GM21360 (cell line): Measurements from ENCODE around the gene SFSWAP.
"Not testable (repeated sequence)": the region's sequence is repeated elsewhere in the genome, so short reads cannot be mapped to it uniquely, and the experiment has no call there.

Experiments
- ATAC-seq: cut with Tn5 transposase; IDR thresholded peaks from one replicate; pipeline ENCODE4 v1.9.1; 2021; ENCODE audit warnings: mild to moderate bottlenecking, moderate library complexity; ENCODE audit not compliant: unreplicated experiment

The SFSWAP gene

DNA sequence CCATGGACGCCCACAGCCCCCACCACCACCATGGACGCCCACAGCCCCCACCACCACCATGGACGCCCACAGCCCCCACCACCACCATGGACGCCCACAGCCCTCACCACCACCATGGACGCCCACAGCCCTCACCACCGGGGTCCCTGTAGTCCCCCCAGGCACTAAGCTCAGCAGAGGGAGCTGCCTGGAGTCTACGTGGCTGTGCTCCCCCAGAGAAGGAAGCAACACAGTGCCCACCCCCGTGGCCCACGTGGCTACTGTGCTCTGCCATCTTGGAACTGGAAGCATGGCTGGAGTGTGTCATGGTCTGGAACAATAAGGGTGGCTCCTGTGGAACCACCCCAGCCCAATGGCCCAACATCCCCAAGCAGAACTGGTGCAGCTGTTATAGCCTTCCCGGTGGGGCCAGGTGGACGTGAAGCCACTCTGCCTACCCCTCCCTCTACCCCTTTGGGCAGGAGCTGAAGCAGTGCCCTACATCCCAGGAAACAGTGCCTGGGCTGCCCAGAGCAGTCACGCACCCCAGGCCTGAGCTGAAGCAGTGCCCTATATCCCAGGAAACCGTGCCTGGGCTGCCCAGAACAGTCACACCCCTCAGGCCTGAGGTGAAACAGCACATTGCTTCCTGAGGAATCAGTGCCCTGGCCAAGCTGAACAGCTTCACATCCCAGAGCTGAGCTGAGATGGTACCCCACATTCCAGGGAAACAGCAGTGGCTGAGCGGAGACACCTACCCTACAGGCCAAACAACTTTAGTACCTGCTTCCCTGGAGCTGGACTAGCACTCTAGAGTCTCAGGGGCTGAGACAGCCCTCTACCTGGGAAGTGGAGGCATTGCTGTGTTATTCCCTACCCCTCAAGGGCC, 9.0 kb upstream of the SFSWAP start:
- no peak for ATAC-seq

DNA sequence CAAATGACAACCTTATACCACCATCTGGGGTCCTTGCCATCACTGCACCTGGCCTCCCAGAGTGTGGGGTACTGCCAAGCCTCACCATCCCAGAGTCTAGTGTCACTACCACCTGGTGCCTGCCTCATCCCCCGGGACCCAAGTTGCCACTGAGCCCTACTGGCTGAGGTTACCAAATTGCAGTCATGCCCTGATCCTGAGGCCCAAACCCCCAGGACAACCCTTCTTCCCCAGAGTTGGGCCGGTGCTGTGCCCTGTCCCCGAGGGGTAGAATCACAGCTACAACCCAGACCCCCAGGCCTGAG, 8.4 kb upstream of the SFSWAP start:
- ATAC-seq, result no peak

GRCh38 chr12:131703161-131703560, 7.7 kb upstream of the SFSWAP start:
- no peak for ATAC-seq

GRCh38 chr12:131704509-131704908, 6.4 kb upstream of the SFSWAP start:
- ATAC-seq, result no peak

GRCh38 chr12:131706709-131707108, 4.2 kb upstream of the SFSWAP start:
- not testable (repeated sequence) for ATAC-seq

DNA sequence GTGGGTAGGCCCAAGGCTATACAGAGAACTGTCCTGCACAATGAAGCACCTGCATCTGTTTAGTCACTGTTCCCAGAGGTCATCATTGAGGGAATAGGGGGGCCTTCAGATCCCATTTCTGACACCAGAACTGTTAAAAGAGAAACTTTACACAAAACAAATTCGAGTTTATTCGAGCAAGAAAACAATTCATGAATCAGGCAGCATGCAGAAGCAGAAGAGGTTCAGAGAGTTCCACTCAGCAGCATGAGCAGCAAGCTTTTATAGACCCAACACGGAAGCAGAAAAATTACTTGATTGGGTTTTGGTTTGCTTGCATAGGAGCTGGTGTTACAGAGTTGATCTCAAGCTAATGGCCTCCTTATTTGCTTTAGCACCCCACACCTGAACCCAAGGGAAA, 1.7 kb upstream of the SFSWAP start:
- ATAC-seq, result no peak

DNA sequence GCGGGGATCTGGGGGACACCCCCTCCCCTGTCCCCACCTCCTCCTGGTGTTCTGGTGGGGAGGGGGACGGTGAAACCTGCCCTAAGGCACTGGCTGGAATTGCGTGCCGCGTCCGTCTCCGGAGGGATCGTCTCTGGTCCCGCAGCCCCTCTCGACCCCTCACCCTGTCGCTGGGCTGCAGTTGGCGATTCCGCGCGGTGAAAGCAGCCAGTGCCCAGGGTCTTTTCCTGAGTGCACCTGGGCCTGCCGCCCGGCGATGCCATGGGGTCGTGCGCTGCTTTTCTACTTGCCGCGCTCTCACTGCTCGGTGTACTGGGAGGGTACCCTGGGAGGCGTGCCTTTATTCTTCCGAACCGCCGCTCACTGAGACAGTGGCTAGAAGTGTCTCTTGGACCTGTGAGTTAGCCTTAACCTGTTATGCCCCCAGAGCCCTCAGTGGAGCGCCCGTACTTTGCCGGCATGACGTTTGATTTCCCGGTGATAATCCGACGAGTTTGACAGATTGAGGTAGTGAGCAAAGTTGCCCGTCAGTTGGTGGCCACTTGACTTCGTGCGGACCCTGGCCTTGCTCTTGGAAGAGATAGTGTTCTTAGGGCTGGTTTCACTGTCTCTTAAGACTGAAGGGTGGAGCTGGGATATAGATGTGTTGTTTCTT, 788 bp downstream of the SFSWAP start:
- ATAC-seq, result no peak

GRCh38 chr12:131713349-131713748, 2.5 kb downstream of the SFSWAP start:
- ATAC-seq, result no peak

DNA sequence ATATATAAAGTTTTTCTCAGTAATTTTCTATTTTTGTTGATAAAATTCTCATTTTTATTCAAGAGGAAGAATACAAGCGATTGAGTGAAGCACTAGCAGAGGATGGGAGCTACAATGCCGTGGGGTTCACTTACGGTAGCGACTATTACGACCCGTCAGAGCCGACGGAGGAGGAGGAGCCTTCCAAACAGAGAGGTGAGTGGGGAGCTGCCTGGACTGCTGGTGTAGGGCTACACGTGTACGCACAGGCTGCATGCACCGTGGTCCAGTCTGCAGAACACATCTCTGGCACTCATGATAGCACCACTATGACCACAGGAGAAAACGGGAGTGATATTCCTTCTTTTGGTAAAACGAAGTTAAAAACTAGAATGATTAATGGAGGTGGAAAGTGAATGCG, 3.9 kb downstream of the SFSWAP start:
- no peak for ATAC-seq

GRCh38 chr12:131716282-131716681, 5.4 kb downstream of the SFSWAP start:
- ATAC-seq, result no peak

DNA sequence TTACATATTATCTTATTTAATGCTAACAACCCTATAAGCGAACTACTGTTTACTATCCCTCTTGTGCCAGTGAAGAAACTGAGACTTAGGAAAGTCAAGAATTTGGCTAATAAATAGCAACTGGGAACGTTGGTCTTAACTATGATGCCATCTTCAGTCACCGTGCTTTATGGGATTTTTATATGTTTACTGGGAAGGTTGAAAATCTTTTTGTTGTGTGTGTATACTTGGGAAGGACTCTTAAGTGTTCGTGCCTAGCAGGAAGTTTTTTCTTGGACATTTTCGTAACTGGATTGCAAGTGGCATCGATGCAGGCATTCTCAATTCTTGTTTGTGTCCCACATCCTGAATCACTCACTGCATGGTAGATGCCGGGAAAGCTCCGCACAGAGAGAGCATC, 9.4 kb downstream of the SFSWAP start:
- ATAC-seq, result no peak

DNA sequence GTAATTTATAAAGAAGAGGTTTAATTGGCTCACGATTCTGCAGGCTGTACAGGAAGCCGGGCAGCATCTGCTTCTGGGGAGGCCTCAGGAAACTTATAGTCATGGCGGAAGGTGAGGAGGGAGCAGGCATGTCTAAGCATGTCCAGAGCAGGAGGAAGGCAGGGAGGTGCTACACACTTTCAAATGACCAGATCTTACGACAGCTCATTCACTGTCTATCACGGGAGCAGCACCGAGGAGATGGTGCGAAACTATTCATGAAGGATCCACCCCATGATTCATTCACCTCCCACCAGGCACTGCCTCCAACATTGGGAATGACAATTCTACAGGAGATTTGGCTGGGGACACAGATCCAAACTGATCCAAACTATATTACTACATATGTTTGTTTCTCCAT, 10.0 kb downstream of the SFSWAP start:
- ATAC-seq, result no peak

DNA sequence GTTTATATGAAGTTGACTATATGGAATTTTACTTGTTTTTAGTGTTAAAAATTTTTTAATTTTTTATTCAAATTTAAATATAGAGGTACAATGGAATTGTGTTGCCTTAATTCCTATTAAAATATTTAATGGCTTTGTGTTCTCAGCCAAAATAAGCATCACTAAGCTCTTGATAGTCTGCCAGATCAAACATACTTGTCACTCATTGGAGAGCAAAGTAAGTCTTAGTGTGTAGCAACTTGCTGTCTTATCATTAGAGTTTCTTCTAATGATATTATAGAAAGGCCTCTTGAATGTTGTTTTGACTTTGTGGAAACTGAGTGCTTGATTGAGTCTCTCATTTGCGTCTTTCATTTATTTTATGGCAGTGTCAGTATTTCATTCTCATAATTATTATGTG, 10.7 kb downstream of the SFSWAP start:
- ATAC-seq, result no peak

- ATAC-seq, result no peak
Measured at GRCh38 chr12:131723532-131723931, 12.6 kb downstream of the SFSWAP start.

DNA sequence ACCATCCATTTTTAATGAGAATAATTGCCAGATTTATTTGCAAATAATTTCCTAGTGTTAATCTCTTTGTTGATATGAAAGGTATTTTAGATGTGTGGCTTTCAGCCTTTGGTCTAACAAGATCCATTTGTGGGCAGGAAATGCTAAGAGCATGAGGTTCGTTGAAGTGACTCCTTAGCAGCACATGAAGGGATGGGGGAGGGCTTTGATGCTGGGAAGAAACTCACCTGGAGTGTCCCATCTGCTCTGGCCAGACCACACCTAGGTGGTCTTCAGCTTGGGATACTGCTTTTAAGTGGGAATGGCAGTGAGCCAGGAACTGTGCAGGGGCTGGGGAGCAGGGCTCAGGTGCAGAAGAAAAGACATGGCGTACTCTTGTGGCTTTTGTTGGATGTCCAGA, 13.6 kb downstream of the SFSWAP start:
- no peak for ATAC-seq

DNA sequence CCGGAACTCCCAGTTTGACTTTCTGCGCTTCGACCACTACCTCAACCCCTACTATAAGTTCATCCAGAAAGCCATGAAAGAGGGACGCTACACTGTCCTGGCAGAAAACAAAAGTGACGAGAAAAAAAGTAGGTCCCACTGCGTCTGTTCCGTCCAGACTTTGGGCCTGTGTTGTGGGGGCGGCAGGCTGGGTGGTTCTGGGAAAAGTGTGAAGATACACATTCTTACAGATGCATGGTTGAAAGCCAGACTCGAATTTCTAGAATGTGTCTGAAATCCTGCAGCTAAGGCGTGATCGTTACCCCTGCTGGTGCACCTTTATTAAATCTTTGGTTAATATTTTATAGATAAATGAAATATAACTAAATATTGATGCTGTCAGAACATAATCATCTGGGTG, 14.6 kb downstream of the SFSWAP start:
- no peak for ATAC-seq

- no peak for ATAC-seq
Measured at GRCh38 chr12:131728720-131729119, 17.8 kb downstream of the SFSWAP start.

DNA sequence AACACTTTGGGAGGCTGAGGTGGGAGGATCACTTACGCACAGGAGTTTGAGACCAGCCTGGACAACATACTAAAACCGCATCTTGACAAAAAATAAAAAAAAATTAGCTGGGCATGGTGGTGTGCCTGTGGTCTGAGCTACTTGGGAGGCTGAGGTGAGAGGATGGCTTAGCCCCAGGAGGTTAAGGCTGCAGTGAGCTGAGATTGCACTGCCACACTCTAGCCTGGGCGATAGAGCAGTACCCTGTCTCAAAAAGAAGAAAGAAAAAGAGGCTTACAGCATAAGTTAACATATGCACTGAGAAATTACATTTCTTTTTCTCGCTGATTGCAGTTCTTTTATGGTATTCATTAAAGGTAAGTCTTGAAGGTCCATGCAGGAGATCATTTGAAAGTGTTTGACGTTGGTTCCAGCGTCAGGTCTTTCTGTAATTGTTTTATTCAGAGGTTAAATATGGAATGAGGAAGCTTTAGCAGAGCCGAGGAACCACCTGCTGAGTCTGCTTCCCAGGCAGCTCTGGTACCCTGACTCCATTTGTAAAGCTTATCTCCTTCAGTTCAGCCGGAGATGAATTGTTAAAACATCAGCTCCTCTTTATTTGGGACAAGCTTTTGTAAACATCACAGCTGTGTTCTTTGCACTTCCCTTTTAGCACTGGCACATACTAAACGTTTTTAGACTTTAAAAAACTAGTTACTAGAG, 18.5 kb downstream of the SFSWAP start:
- no peak for ATAC-seq

- ATAC-seq, result no peak
Measured at GRCh38 chr12:131732996-131733615, 22.2 kb downstream of the SFSWAP start.

GRCh38 chr12:131733874-131734273, 23.0 kb downstream of the SFSWAP start:
- ATAC-seq, result no peak

- no peak for ATAC-seq
Measured at GRCh38 chr12:131734336-131735152, 23.7 kb downstream of the SFSWAP start.
